Stimulated activated CD4-positive, alpha-beta T cell treated with anti-CD3 and anti-CD28 coated beads, TNF-alpha, amount 100 ng/mL, for 24 hours (primary cell): ENCODE data around the gene KCNAB2.

ENCODE experiments used
- DNase-seq, 3 experiments: peaks; one replicate each; pipeline ENCODE4 v3.0.0-alpha.2; 2020; ENCODE audit warnings: low read depth in 3 of 3

The KCNAB2 gene

DNA sequence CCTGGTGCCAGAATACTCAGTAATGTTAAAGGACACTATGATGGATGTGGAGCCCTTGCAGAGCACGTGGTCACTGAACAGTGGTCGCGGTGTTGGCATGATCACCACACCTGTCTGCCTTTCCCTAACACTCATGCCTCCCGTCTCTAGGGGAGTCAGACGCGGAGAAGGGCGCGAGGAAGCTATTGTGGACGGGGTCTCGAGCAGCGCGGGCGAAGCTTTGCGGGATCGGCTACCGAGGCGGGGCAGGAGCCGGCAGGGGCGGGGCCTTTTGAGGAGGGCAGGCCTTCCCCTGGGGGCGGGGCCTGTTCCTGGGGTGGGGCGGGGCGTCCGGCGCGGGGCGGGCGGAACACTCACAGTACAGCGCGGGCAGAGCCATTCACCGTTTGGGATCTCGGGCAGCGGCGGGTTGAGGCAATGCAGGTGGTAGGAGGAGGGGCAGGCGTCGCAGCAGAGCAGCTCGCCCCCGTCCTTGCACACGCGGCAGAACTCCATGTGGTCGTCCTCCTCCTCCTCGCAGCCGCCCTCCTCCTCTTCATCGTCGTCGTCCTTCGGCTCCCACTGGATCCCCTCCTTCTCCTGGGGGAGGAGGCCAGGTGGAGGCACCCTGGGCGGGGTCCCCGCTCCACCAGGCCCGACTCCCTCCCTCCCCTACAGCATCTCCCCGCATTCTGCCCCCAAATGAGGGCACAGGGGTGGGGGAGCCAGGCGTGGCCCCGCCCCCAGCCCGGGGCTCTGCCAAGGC, 103.0 kb downstream of the KCNAB2 start:
- peak; percentile 44 to 72 (median 48) for DNase-seq

DNA sequence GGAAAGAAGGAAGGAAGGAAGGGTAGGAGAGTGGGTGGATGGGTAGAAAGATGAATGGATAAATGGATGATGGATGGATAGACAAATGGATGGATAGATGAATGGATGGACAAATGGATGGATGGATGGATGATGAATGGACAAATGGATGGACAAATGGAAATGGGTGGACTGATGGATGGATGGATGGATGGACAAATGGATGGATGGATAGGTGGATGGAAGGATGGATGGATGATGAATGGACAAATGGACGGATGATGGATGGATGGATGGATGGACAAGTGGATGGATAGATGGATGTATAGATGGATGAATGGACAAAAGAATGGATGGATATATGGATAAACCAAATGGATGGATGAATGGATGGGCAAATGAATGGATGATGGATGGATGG, 103.9 kb downstream of the KCNAB2 start:
- DNase-seq = no peak

DNA sequence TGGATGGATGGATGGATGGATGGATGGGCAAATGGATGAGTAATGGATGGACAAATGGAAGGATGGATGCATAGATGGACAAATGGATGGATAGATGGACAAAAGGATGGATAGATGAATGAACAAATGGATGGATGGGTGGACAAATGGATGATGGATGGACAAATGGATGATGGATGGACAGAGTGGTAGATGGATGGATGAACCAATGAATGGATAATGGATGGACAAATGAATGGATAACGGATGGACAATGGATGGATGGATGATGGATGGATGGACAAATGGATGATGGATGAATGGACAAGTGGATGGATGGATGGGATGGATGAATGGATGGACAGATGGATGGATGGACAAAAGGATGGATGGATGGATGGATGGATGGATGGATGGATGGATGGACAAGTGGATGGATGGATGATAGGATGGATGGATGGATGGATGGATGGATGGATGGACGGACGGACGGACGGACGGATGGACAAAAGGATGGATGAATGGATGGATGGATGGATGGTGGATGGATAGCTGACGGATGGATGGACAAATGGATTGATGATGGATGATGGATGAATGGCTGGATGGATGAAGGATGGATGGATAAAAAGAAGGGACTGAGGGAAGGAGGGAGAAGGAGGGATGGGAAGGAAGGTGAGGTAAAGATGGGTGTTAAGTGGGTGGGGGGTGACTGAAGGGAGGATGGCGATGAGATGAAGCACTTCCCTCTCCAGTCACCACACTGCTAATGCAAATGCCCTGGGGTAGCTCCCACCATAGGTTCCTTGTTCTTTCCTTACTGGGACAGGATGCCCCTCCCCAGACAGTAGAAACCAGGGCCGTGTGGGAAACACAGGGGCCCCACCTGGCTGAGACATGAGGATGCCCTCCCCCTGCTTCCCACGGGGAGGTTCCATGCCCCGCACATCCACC, 104.6 kb downstream of the KCNAB2 start:
- DNase-seq = no peak
